HEK293T (cell line): ENCODE results near the gene BGLAP.

Experiments
- LEF1 ChIP-seq: fragments of 450-650 bp; IDR thresholded peaks from 2 replicates; pipeline ENCODE4 v1.6.1; 2017; ENCODE audit warnings: mild to moderate bottlenecking, borderline replicate concordance
- SUZ12 ChIP-seq: fragments of 450-650 bp; IDR thresholded peaks from 2 replicates; pipeline ENCODE4 v1.6.1; 2016; ENCODE audit warnings: mild to moderate bottlenecking
- TARDBP ChIP-seq: fragments of 450-650 bp; IDR thresholded peaks from 2 replicates; pipeline ENCODE4 v1.6.1; 2016

GRCh38 chr1:156286061-156286460 lies 44.1 kb downstream of the BGLAP start:
- TF ChIP-seq SUZ12 (no peak), LEF1 (no peak), TARDBP (no peak)
